Measurements from ENCODE around the gene HSPH1. TPM values are rescaled to one million over a fixed set of nuclear protein-coding genes. Genes with fewer than 3 reads are reported as not detected.

The HSPH1 gene
- total and polyA plus RNA-seq, 4 donors, result 11.0 to 30.3 (median 20.3) TPM

GRCh38 chr13:31092646-31093045, 69.1 kb downstream of the HSPH1 start:
- no peak for DNase-seq (ENCODE audit: low spot score)
- H3K9ac ChIP-seq (ENCODE audit: low read depth in 1 of 2, low read length in 2 of 2), result no peak overlapping the region
- H3K27ac ChIP-seq (ENCODE audit: low read depth in 1 of 2, low read length in 2 of 2), result no peak overlapping the region
- peaks cover 0 to 7% (median under 1%) of the 10 kb centered on the region in 4 donors for H3K4me1 ChIP-seq (ENCODE audit: control insufficient read depth in 4 of 4, insufficient read depth in 4 of 4, low read length in 3 of 4)
- H3K27me3 ChIP-seq (ENCODE audit: control insufficient read depth in 4 of 4, insufficient read depth in 4 of 4, low read length in 3 of 4), result peaks cover 0 to 13% (median 0%) of the 10 kb centered on the region in 4 donors
- WGBS, result 89% methylated on average over 5 of the region's 5 CpGs
- no peak overlapping the region for H3K4me3 ChIP-seq (ENCODE audit: low read depth in 1 of 3, low read length in 3 of 3)
- no peak for TF ChIP-seq JUND (IDR thresholded peaks at IDR 0.05)
- no peak for TF ChIP-seq RAD21 (IDR thresholded peaks at IDR 0.05)
- no peak for TF ChIP-seq RXRA (IDR thresholded peaks at IDR 0.05)
- TF ChIP-seq HNF4G (IDR thresholded peaks at IDR 0.05), result no peak
- no peak for TF ChIP-seq YY1 (IDR thresholded peaks at IDR 0.05)
- TF ChIP-seq CTCF (IDR thresholded peaks at IDR 0.05; ENCODE audit: low read depth, low read length, missing input control), result no peak
- no peak for TF ChIP-seq FOXA1 (IDR thresholded peaks at IDR 0.05)
- no peak for TF ChIP-seq REST (IDR thresholded peaks at IDR 0.05)
- TF ChIP-seq HNF4A (conservative IDR thresholded peaks at IDR 0.05), result no peak
- no peak for TF ChIP-seq TAF1 (conservative IDR thresholded peaks at IDR 0.05)
- TF ChIP-seq EGR1 (IDR thresholded peaks at IDR 0.05; ENCODE audit: low read depth in 2 of 2), result no peak
- TF ChIP-seq SP1 (IDR thresholded peaks at IDR 0.05), result no peak
- no peak for TF ChIP-seq ATF3 (IDR thresholded peaks at IDR 0.05)
- no peaks in the 10 kb centered on the region for H3K36me3 ChIP-seq (ENCODE audit: control insufficient read depth in 4 of 4, insufficient read depth in 3 of 4, low read depth in 1 of 4, low read length in 3 of 4)
- no peaks in the 10 kb centered on the region for H3K9me3 ChIP-seq (ENCODE audit: control insufficient read depth in 4 of 4, low read length in 3 of 4)

- Histone ChIP-seq H3K27me3 (ENCODE audit: control insufficient read depth in 4 of 4, insufficient read depth in 4 of 4, low read length in 3 of 4) (peaks cover 0 to 10% (median 0%) of the 10 kb centered on the region in 4 donors), H3K4me1 (ENCODE audit: control insufficient read depth in 4 of 4, insufficient read depth in 4 of 4, low read length in 3 of 4) (peaks cover 0 to 7% (median under 1%) of the 10 kb centered on the region in 4 donors), H3K4me3 (ENCODE audit: low read depth in 1 of 3, low read length in 3 of 3) (no peak overlapping the region), H3K36me3 (ENCODE audit: control insufficient read depth in 4 of 4, insufficient read depth in 3 of 4, low read depth in 1 of 4, low read length in 3 of 4) (no peaks in the 10 kb centered on the region), H3K27ac (ENCODE audit: low read depth in 1 of 2, low read length in 2 of 2) (no peak overlapping the region), H3K9ac (ENCODE audit: low read depth in 1 of 2, low read length in 2 of 2) (no peak overlapping the region), H3K9me3 (ENCODE audit: control insufficient read depth in 4 of 4, low read length in 3 of 4) (no peaks in the 10 kb centered on the region)
- 29% methylated on average over 16 of the region's 16 CpGs for WGBS
- TF ChIP-seq ATF3 (IDR thresholded peaks at IDR 0.05) (no peak), FOXA1 (IDR thresholded peaks at IDR 0.05) (no peak), CTCF (IDR thresholded peaks at IDR 0.05; ENCODE audit: low read depth, low read length, missing input control) (no peak), JUND (IDR thresholded peaks at IDR 0.05) (no peak), FOXA2 (IDR thresholded peaks at IDR 0.05) (no peak), RXRA (IDR thresholded peaks at IDR 0.05) (no peak), SP1 (IDR thresholded peaks at IDR 0.05) (no peak), NR2F2 (IDR thresholded peaks at IDR 0.05) (no peak), MAX (IDR thresholded peaks at IDR 0.05) (no peak)
- no peak for DNase-seq (ENCODE audit: low spot score)
These were observed 70.6 kb downstream of the HSPH1 start for GRCh38 chr13:31090961-31091624.
